Neural progenitor cell (in vitro differentiated cells): ENCODE results near the gene TENT5C.

Experiments used
- CTCF ChIP-seq: fragments of 200-600 bp; sonication (generic); IDR thresholded peaks from 2 replicates; pipeline ENCODE4 v1.5.1; 2017; ENCODE audit warnings: antibody characterized with exemption, mild to moderate bottlenecking
- EZH2 ChIP-seq: fragments of 200-600 bp; sonication (generic); IDR thresholded peaks from 2 replicates; pipeline ENCODE4 v1.6.1; 2017; ENCODE audit warnings: antibody characterized with exemption, mild to moderate bottlenecking, moderate library complexity
- EZH2phosphoT487 ChIP-seq: fragments of 200-600 bp; sonication (generic); IDR thresholded peaks from 2 replicates; pipeline ENCODE4 v1.6.1; 2017; ENCODE audit warnings: antibody characterized with exemption

- TF ChIP-seq EZH2 (no peak), CTCF (no peak), EZH2phosphoT487 (no peak)
Measured at GRCh38 chr1:117618450-117619122, 12.7 kb downstream of the TENT5C start.
